ACC112 (cell line): ENCODE measurements around the gene KRT9.

Experiments used
- H2AFZ ChIP-seq: fragments of 200-600 bp; sonication (generic); one replicate; pipeline ENCODE4 v1.6.0; 2017; ENCODE audit warnings: antibody characterized with exemption, low read length; ENCODE audit not compliant: unreplicated experiment
- H3K27ac ChIP-seq: fragments of 200-600 bp; sonication (generic); 2 replicates; pipeline ENCODE4 v1.5.1; 2014; ENCODE audit warnings: low read depth, mild to moderate bottlenecking, antibody characterized with exemption, low read length, moderate library complexity
- H3K27me3 ChIP-seq: fragments of 200-600 bp; sonication (generic); 2 replicates; pipeline ENCODE4 v1.6.1; 2014; ENCODE audit warnings: mild to moderate bottlenecking, antibody characterized with exemption, low read length, moderate library complexity, mixed read lengths; ENCODE audit not compliant: insufficient read depth
- H3K36me3 ChIP-seq: fragments of 200-600 bp; sonication (generic); 2 replicates; pipeline ENCODE4 v1.6.1; 2016; ENCODE audit warnings: mild to moderate bottlenecking, antibody characterized with exemption, low read length, moderate library complexity, mixed read lengths; ENCODE audit not compliant: insufficient read depth
- H3K4me1 ChIP-seq: fragments of 200-600 bp; sonication (generic); one replicate; pipeline ENCODE4 v1.6.1; 2016; ENCODE audit warnings: low read length, mixed read lengths; ENCODE audit not compliant: insufficient read depth, unreplicated experiment, control insufficient read depth
- H3K4me3 ChIP-seq: fragments of 200-600 bp; sonication (generic); 2 replicates; pipeline ENCODE4 v1.5.1; 2014; ENCODE audit warnings: mild to moderate bottlenecking, low read depth, low read length
- H3K79me2 ChIP-seq: fragments of 200-600 bp; sonication (generic); one replicate; pipeline ENCODE4 v1.6.0; 2016; ENCODE audit warnings: low read length; ENCODE audit not compliant: control insufficient read depth, unreplicated experiment, insufficient read depth

Gene KRT9

GRCh38 chr17:41516830-41517283, 55.0 kb downstream of the KRT9 start:
- H3K36me3 ChIP-seq = no peaks in the 10 kb centered on the region
- no peak overlapping the region for H3K27ac ChIP-seq
- no peak overlapping the region for H2AFZ ChIP-seq
- H3K4me3 ChIP-seq = no peak overlapping the region
- H3K79me2 ChIP-seq = no peaks in the 10 kb centered on the region
- peaks cover 11% of the 10 kb centered on the region for H3K4me1 ChIP-seq
- no peaks in the 10 kb centered on the region for H3K27me3 ChIP-seq

GRCh38 chr17:41516147-41516829, 55.6 kb downstream of the KRT9 start:
- Histone ChIP-seq H3K79me2 (no peaks in the 10 kb centered on the region), H3K27me3 (no peaks in the 10 kb centered on the region), H2AFZ (no peak overlapping the region), H3K36me3 (no peaks in the 10 kb centered on the region), H3K4me3 (no peak overlapping the region), H3K27ac (no peak overlapping the region), H3K4me1 (peaks cover 5% of the 10 kb centered on the region)
